K562 (cell line): ENCODE results near the gene PRF1. TPM values are rescaled to one million over a fixed set of nuclear protein-coding genes. Genes with fewer than 3 reads are reported as not detected.

Experiments
- ATF2 ChIP-seq: sonication (generic); formaldehyde crosslinking; IDR thresholded peaks from 2 replicates; pipeline ENCODE4 v1.8.1; 2022; ENCODE audit warnings: missing genetic modification reagents
- CHD2 ChIP-seq: IDR thresholded peaks from 2 replicates; pipeline ENCODE4 v1.6.1; 2011; ENCODE audit warnings: low read depth, low read length
- DIDO1 ChIP-seq: fragments of 450-650 bp; IDR thresholded peaks from 2 replicates; pipeline ENCODE4 v1.6.1; 2016; ENCODE audit warnings: low read depth, missing biosample characterization, missing genetic modification characterization
- FOXJ2 ChIP-seq: fragments of 200-800 bp; sonication (Bioruptor generic); IDR thresholded peaks from 2 replicates; pipeline ENCODE4 v1.6.1; 2016; ENCODE audit warnings: missing genetic modification characterization, missing compliant biosample characterization
- FOXM1 ChIP-seq, 2 experiments: fragments of 450-650 bp in 1 of 2; sonication (generic) in 1 of 2; formaldehyde crosslinking in 1 of 2; IDR thresholded peaks; 2 replicates each; pipeline versions ENCODE4 v1.6.1 to v1.9.0; 2017 to 2022; ENCODE audit warnings: low read depth in 2 of 2, mild to moderate bottlenecking in 2 of 2, missing genetic modification reagents in 1 of 2, moderate library complexity in 1 of 2
- GABPB1 ChIP-seq: sonication (generic); formaldehyde crosslinking; IDR thresholded peaks from 2 replicates; pipeline ENCODE4 v1.8.0; 2022; ENCODE audit warnings: mild to moderate bottlenecking, missing genetic modification reagents
- HES1 ChIP-seq: fragments of 450-650 bp; IDR thresholded peaks from 2 replicates; pipeline ENCODE4 v1.6.1; 2016; ENCODE audit warnings: low read depth, mild to moderate bottlenecking, moderate library complexity
- HMG20A ChIP-seq: fragments of 450-650 bp; formaldehyde crosslinking; conservative IDR thresholded peaks from 2 replicates; pipeline ENCODE4 v1.4.0; 2020; ENCODE audit warnings: mild to moderate bottlenecking, mixed read lengths
- HNRNPLL ChIP-seq: fragments of 200-400 bp; formaldehyde crosslinking; IDR thresholded peaks from 2 replicates; pipeline ENCODE4 v1.6.1; 2017; ENCODE audit warnings: low read length, low read depth, mild to moderate bottlenecking; ENCODE audit not compliant: poor library complexity, severe bottlenecking
- MAFK ChIP-seq: IDR thresholded peaks from 2 replicates; pipeline ENCODE4 v1.6.1; 2011; ENCODE audit warnings: low read length, improper control_type of control experiment
- MTA2 ChIP-seq: fragments of 450-650 bp; IDR thresholded peaks from 2 replicates; pipeline ENCODE4 v1.6.1; 2016; ENCODE audit warnings: low read depth
- PRMT5 ChIP-seq: sonication (generic); formaldehyde crosslinking; IDR thresholded peaks from 2 replicates; pipeline ENCODE4 v1.5.0; 2020; ENCODE audit warnings: missing genetic modification reagents
- TEAD2 ChIP-seq: fragments of 450-650 bp; IDR thresholded peaks from 2 replicates; pipeline ENCODE4 v1.6.1; 2016; ENCODE audit warnings: missing genetic modification characterization, control low read depth, missing compliant biosample characterization
- THRA ChIP-seq: fragments of 450-650 bp; IDR thresholded peaks from 2 replicates; pipeline ENCODE4 v1.6.1; 2017; ENCODE audit warnings: mild to moderate bottlenecking, moderate library complexity
- ZBTB33 ChIP-seq: sonication (generic); formaldehyde crosslinking; IDR thresholded peaks from 2 replicates; pipeline ENCODE4 v1.8.1; 2023; ENCODE audit warnings: mild to moderate bottlenecking, missing genetic modification reagents
- ZFP91 ChIP-seq: sonication (generic); formaldehyde crosslinking; IDR thresholded peaks from 2 replicates; pipeline ENCODE4 v1.8.0; 2022; ENCODE audit warnings: mild to moderate bottlenecking, missing genetic modification reagents
- ZNF124 ChIP-seq: sonication (generic); formaldehyde crosslinking; IDR thresholded peaks from 2 replicates; pipeline ENCODE4 v1.8.1; 2022; ENCODE audit warnings: missing genetic modification reagents
- ZNF511 ChIP-seq: sonication (generic); formaldehyde crosslinking; IDR thresholded peaks from 2 replicates; pipeline ENCODE4 v1.8.0; 2022; ENCODE audit warnings: mild to moderate bottlenecking, missing genetic modification reagents
- polyA plus RNA-seq, 8 experiments: library from polyadenylated mRNA; depleted of rRNA in 4 of 8; stranded (reverse) in 5 of 8; unstranded in 3 of 8; fragments of >200 nt; fragmentation: Nextera tagmentation in 2 of 8; fragmentation: Illumina TruSeq in 1 of 8; extraction: Ambion mirVana in 2 of 8; extraction: Trizol in 1 of 8; gene quantifications; 2 replicates each; pipeline versions ENCODE4 v1.2.1 to v1.2.3, GENCODE V29; 2011 to 2014; ENCODE audit warnings: inconsistent platforms in 1 of 8, missing spikeins in 1 of 8
- total RNA-seq, 7 experiments: library from RNA; depleted of rRNA in 6 of 7; stranded (reverse); fragments of >200 nt in 6 of 7; fragmentation: Illumina TruSeq in 2 of 7; extraction: Trizol in 2 of 7; gene quantifications; 2 replicates each; pipeline versions ENCODE4 v1.2.1 to v1.2.3, GENCODE V29; 2011 to 2021; ENCODE audit warnings: low replicate concordance in 1 of 7

The PRF1 gene
- total and polyA plus RNA-seq, 9 of the 15 experiments (the other 6 are each of a cell fraction or from before 2014, with no cell fraction given), result 3.8 to 8.6 (median 6.3) TPM

- TF ChIP-seq TEAD2 (tag), result no peak
- TF ChIP-seq DIDO1, result no peak
- no peak for TF ChIP-seq FOXJ2
- TF ChIP-seq HNRNPLL, result no peak
- no peak for TF ChIP-seq MTA2
- TF ChIP-seq CHD2, result no peak
- TF ChIP-seq HMG20A, result no peak
- TF ChIP-seq ZFP91 (CRISPR knock-in tag), result no peak
- no peak for TF ChIP-seq PRMT5 (CRISPR knock-in tag)
- TF ChIP-seq THRA, result no peak
- no peak for TF ChIP-seq MAFK
- TF ChIP-seq GABPB1 (CRISPR knock-in tag), result no peak
- TF ChIP-seq ZBTB33 (CRISPR knock-in tag), result no peak
- no peak for TF ChIP-seq ZNF124 (CRISPR knock-in tag)
- TF ChIP-seq ZNF511, result no peak
- TF ChIP-seq ATF2, result no peak
- TF ChIP-seq HES1, result no peak
- TF ChIP-seq FOXM1 (IDR thresholded peaks at IDR 0.05; ENCODE audit: low read depth), result 0 out of 2 replicates have a peak, but pooled peaks have one; percentile 60
- no peak for TF ChIP-seq FOXM1 (CRISPR knock-in tag; IDR thresholded peaks at IDR 0.05; ENCODE audit: low read depth)
Measured at GRCh38 chr10:70619271-70620019, 16.9 kb upstream of the PRF1 start (continued).
